WTC11 (cell line): ENCODE data around the gene OGFOD3. TPM values are rescaled to one million over a fixed set of nuclear protein-coding genes. Genes with fewer than 3 reads are reported as not detected.

ENCODE experiments used
- ATAC-seq: fragments of 200-7000 bp; cut with Tn5 transposase; 2 replicates; pipeline ENCODE4 v1.10.0; 2021; ENCODE audit warnings: mild to moderate bottlenecking, moderate library complexity
- CTCF ChIA-PET: fragments of 300-600 bp; sonication (Branson Sonifier 250); formaldehyde crosslinking; loops from one replicate; lab custom pipeline; 2021; ENCODE audit warnings: antibody characterized with exemption; lab: Charles Lee
- POLR2A ChIA-PET: fragments of 350-600 bp; sonication (Branson Sonifier 250); formaldehyde crosslinking; loops from one replicate; lab custom pipeline; 2021; ENCODE audit warnings: antibody characterized with exemption; lab: Charles Lee
- DNase-seq: peaks from one replicate; pipeline ENCODE4 v3.0.0; 2021; ENCODE audit warnings: low spot score
- H3K27ac Mint-ChIP-seq: 2 replicates; pipeline ENCODE4 v1.8.0; 2021; ENCODE audit warnings: mixed read lengths
- H3K27me3 Mint-ChIP-seq: 2 replicates; pipeline ENCODE4 v1.8.0; 2021; ENCODE audit warnings: low read depth, mild to moderate bottlenecking, moderate library complexity, mixed read lengths
- H3K36me3 Mint-ChIP-seq: 2 replicates; pipeline ENCODE4 v1.8.0; 2021; ENCODE audit warnings: mixed read lengths
- H3K4me1 Mint-ChIP-seq: 2 replicates; pipeline ENCODE4 v1.8.0; 2022; ENCODE audit warnings: mixed read lengths
- H3K4me3 Mint-ChIP-seq: 2 replicates; pipeline ENCODE4 v1.8.0; 2021; ENCODE audit warnings: mild to moderate bottlenecking, moderate library complexity, mixed read lengths
- H3K9me3 Mint-ChIP-seq: 2 replicates; pipeline ENCODE4 v1.8.0; 2021; ENCODE audit warnings: mixed read lengths
- ARID4B ChIP-seq: sonication (generic); formaldehyde crosslinking; IDR thresholded peaks from 2 replicates; pipeline ENCODE4 v1.8.0; 2023; ENCODE audit warnings: missing genetic modification reagents, mild to moderate bottlenecking, borderline replicate concordance
- CREB1 ChIP-seq: sonication (generic); formaldehyde crosslinking; IDR thresholded peaks from 2 replicates; pipeline ENCODE4 v1.8.0; 2023; ENCODE audit warnings: mild to moderate bottlenecking, missing genetic modification reagents
- IRF1 ChIP-seq: sonication (generic); formaldehyde crosslinking; IDR thresholded peaks from 2 replicates; pipeline ENCODE4 v1.8.0; 2023; ENCODE audit warnings: missing genetic modification reagents
- NR2C2 ChIP-seq: sonication (generic); formaldehyde crosslinking; IDR thresholded peaks from 2 replicates; pipeline ENCODE4 v1.8.0; 2022; ENCODE audit warnings: mild to moderate bottlenecking, missing genetic modification reagents
- PRDM15 ChIP-seq: sonication (generic); formaldehyde crosslinking; IDR thresholded peaks from 2 replicates; pipeline ENCODE4 v1.8.0; 2022; ENCODE audit warnings: missing genetic modification reagents
- PRRX2 ChIP-seq: fragments of 250-450 bp; sonication (Bioruptor Pico); IDR thresholded peaks from 2 replicates; pipeline ENCODE4 v1.8.0; 2021; ENCODE audit warnings: mild to moderate bottlenecking
- SP1 ChIP-seq: sonication (generic); formaldehyde crosslinking; conservative IDR thresholded peaks from 2 replicates; pipeline ENCODE4 v1.8.1; 2022; ENCODE audit warnings: missing genetic modification reagents
- TEAD1 ChIP-seq: sonication (generic); formaldehyde crosslinking; IDR thresholded peaks from 2 replicates; pipeline ENCODE4 v1.8.0; 2022; ENCODE audit warnings: mild to moderate bottlenecking, missing genetic modification reagents
- ZNF396 ChIP-seq: fragments of 250-450 bp; sonication (Bioruptor Pico); IDR thresholded peaks from 2 replicates; pipeline ENCODE4 v1.8.0; 2021; ENCODE audit warnings: mild to moderate bottlenecking, moderate library complexity, borderline replicate concordance
- ZSCAN18 ChIP-seq: fragments of 250-450 bp; sonication (Bioruptor Pico); IDR thresholded peaks from 2 replicates; pipeline ENCODE4 v2.1.2; 2022; ENCODE audit warnings: mild to moderate bottlenecking, moderate library complexity
- total RNA-seq: library from RNA; stranded (reverse); gene quantifications from 3 replicates; pipeline ENCODE4 v1.2.3, GENCODE V29; 2021
- TF ChIP-seq, protein P1 (sequence below): sonication (generic); formaldehyde crosslinking; IDR thresholded peaks from 2 replicates; pipeline ENCODE4 v1.8.0; 2023; ENCODE audit warnings: mild to moderate bottlenecking, missing genetic modification reagents
- TF ChIP-seq, protein P2 (sequence below): sonication (generic); formaldehyde crosslinking; IDR thresholded peaks from 2 replicates; pipeline ENCODE4 v1.8.1; 2023; ENCODE audit warnings: mild to moderate bottlenecking, missing genetic modification reagents
- TF ChIP-seq, protein P3 (sequence below): sonication (generic); formaldehyde crosslinking; IDR thresholded peaks from 2 replicates; pipeline ENCODE4 v1.8.1; 2023; ENCODE audit warnings: mild to moderate bottlenecking, missing genetic modification reagents, borderline replicate concordance
- TF ChIP-seq, protein P4 (sequence below): fragments of 250-450 bp; sonication (Bioruptor Pico); conservative IDR thresholded peaks from 2 replicates; pipeline ENCODE4 v1.9.0; 2021; ENCODE audit warnings: mild to moderate bottlenecking

Gene OGFOD3
- total RNA-seq, 1 experiment from 2014 or later, result 20.4 TPM

GRCh38 chr17:82400206-82400605, 18.2 kb downstream of the OGFOD3 start:
- H3K9me3 Mint-ChIP-seq, result no peaks in the 10 kb centered on the region
- ATAC-seq (no peak), DNase-seq (no peak)
- H3K27ac Mint-ChIP-seq, result no peak overlapping the region
- H3K36me3 Mint-ChIP-seq, result peaks cover 9% of the 10 kb centered on the region
- CTCF ChIA-PET, result interaction anchor here (1.0 kb wide), 1 partner anchor 24 kb away, joined by 3 read pairs; no protein-coding TSS in a partner anchor
- H3K27me3 Mint-ChIP-seq, result no peaks in the 10 kb centered on the region
- H3K4me1 Mint-ChIP-seq, result no peaks in the 10 kb centered on the region
- no peak overlapping the region for H3K4me3 Mint-ChIP-seq
- POLR2A ChIA-PET, result interaction anchor here (0.6 kb wide), 1 partner anchor 26 kb away, joined by 3 read pairs; no protein-coding TSS in a partner anchor
- TF ChIP-seq, protein P1, sequence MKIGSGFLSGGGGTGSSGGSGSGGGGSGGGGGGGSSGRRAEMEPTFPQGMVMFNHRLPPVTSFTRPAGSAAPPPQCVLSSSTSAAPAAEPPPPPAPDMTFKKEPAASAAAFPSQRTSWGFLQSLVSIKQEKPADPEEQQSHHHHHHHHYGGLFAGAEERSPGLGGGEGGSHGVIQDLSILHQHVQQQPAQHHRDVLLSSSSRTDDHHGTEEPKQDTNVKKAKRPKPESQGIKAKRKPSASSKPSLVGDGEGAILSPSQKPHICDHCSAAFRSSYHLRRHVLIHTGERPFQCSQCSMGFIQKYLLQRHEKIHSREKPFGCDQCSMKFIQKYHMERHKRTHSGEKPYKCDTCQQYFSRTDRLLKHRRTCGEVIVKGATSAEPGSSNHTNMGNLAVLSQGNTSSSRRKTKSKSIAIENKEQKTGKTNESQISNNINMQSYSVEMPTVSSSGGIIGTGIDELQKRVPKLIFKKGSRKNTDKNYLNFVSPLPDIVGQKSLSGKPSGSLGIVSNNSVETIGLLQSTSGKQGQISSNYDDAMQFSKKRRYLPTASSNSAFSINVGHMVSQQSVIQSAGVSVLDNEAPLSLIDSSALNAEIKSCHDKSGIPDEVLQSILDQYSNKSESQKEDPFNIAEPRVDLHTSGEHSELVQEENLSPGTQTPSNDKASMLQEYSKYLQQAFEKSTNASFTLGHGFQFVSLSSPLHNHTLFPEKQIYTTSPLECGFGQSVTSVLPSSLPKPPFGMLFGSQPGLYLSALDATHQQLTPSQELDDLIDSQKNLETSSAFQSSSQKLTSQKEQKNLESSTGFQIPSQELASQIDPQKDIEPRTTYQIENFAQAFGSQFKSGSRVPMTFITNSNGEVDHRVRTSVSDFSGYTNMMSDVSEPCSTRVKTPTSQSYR (CRISPR knock-in tag), result no peak
- TF ChIP-seq PRDM15 (CRISPR knock-in tag) (no peak), PRRX2 (CRISPR knock-in tag) (no peak), SP1 (CRISPR knock-in tag) (no peak), NR2C2 (no peak), TEAD1 (CRISPR knock-in tag) (no peak), ARID4B (CRISPR knock-in tag) (no peak), IRF1 (CRISPR knock-in tag) (no peak), ZNF396 (CRISPR knock-in tag) (no peak), CREB1 (CRISPR knock-in tag) (no peak), ZSCAN18 (CRISPR knock-in tag) (no peak)
- TF ChIP-seq, protein P2, sequence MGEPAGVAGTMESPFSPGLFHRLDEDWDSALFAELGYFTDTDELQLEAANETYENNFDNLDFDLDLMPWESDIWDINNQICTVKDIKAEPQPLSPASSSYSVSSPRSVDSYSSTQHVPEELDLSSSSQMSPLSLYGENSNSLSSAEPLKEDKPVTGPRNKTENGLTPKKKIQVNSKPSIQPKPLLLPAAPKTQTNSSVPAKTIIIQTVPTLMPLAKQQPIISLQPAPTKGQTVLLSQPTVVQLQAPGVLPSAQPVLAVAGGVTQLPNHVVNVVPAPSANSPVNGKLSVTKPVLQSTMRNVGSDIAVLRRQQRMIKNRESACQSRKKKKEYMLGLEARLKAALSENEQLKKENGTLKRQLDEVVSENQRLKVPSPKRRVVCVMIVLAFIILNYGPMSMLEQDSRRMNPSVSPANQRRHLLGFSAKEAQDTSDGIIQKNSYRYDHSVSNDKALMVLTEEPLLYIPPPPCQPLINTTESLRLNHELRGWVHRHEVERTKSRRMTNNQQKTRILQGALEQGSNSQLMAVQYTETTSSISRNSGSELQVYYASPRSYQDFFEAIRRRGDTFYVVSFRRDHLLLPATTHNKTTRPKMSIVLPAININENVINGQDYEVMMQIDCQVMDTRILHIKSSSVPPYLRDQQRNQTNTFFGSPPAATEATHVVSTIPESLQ, result no peak
- TF ChIP-seq, protein P3, sequence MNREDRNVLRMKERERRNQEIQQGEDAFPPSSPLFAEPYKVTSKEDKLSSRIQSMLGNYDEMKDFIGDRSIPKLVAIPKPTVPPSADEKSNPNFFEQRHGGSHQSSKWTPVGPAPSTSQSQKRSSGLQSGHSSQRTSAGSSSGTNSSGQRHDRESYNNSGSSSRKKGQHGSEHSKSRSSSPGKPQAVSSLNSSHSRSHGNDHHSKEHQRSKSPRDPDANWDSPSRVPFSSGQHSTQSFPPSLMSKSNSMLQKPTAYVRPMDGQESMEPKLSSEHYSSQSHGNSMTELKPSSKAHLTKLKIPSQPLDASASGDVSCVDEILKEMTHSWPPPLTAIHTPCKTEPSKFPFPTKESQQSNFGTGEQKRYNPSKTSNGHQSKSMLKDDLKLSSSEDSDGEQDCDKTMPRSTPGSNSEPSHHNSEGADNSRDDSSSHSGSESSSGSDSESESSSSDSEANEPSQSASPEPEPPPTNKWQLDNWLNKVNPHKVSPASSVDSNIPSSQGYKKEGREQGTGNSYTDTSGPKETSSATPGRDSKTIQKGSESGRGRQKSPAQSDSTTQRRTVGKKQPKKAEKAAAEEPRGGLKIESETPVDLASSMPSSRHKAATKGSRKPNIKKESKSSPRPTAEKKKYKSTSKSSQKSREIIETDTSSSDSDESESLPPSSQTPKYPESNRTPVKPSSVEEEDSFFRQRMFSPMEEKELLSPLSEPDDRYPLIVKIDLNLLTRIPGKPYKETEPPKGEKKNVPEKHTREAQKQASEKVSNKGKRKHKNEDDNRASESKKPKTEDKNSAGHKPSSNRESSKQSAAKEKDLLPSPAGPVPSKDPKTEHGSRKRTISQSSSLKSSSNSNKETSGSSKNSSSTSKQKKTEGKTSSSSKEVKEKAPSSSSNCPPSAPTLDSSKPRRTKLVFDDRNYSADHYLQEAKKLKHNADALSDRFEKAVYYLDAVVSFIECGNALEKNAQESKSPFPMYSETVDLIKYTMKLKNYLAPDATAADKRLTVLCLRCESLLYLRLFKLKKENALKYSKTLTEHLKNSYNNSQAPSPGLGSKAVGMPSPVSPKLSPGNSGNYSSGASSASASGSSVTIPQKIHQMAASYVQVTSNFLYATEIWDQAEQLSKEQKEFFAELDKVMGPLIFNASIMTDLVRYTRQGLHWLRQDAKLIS (CRISPR knock-in tag), result no peak
- TF ChIP-seq, protein P4, sequence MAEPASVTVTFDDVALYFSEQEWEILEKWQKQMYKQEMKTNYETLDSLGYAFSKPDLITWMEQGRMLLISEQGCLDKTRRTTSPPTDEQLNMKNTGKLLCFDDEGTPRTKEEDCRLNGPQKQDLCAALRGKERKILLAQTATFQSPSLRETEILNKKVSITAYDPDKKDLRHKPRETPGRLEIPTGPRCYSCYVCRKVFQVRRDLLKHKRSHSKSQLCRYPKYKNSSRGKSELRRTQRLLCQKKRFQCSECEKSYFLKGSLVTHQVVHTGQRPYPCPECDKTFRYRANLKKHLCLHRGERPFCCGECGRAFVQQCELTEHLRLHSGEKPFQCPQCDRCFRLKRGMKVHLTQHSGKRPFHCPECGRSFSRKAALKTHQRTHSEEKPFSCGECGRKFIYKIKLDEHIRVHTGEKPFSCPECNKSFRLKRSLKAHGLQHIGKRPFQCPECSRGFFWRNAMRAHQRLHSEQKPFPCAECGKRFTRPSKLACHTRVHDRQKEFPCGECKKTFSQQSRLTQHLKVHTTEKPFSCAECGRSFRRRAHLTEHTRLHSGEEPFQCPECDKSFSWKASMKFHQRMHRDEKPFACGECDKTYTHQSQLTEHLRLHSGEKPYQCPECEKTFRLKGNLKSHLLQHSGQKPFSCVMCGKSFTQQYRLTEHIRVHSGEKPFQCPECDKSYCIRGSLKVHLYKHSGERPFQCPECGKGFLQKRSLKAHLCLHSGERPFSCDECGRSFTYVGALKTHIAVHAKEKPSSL, result no peak
